IgD-negative memory B cell (primary cell): Measurements from ENCODE around the gene ZSCAN4. TPM values are rescaled to one million over a fixed set of nuclear protein-coding genes. Genes with fewer than 3 reads are reported as not detected.

ENCODE experiments used
- H3K27ac Mint-ChIP-seq, 3 donors: one replicate each; pipeline ENCODE4 v1.8.0; 2020 to 2022; ENCODE audit warnings: mild to moderate bottlenecking in 3 of 3, mixed read lengths in 3 of 3, moderate library complexity in 1 of 3
- H3K27me3 Mint-ChIP-seq: one replicate; pipeline ENCODE4 v1.8.0; 2021; ENCODE audit warnings: mixed read lengths
- H3K36me3 Mint-ChIP-seq: one replicate; pipeline ENCODE4 v1.8.0; 2020; ENCODE audit warnings: mild to moderate bottlenecking, mixed read lengths
- H3K4me1 Mint-ChIP-seq, 3 donors: one replicate each; pipeline ENCODE4 v1.8.0; 2020 to 2022; ENCODE audit warnings: mixed read lengths in 3 of 3, mild to moderate bottlenecking in 1 of 3
- H3K4me3 Mint-ChIP-seq, 4 donors: one replicate each; pipeline ENCODE4 v1.8.0; 2020 to 2022; ENCODE audit warnings: mild to moderate bottlenecking in 4 of 4, mixed read lengths in 4 of 4, moderate library complexity in 3 of 4
- H3K9me3 Mint-ChIP-seq, 3 donors: one replicate each; pipeline ENCODE4 v1.8.0; 2020 to 2021; ENCODE audit warnings: mixed read lengths in 3 of 3, mild to moderate bottlenecking in 1 of 3
- polyA plus RNA-seq: library from polyadenylated mRNA; unstranded; fragments of 300-500 nt; fragmentation: Illumina TruSeq; gene quantifications from one replicate; pipeline ENCODE4 v1.2.3, GENCODE V29; 2021

ZSCAN4 gene
- polyA plus RNA-seq, 1 donor from 2014 or later: not detected

- Mint-ChIP-seq H3K4me3 (peak overlapping the region in 3 of 4 donors; percentile 12 to 30 (median 26)), H3K36me3 (peaks cover 32% of the 10 kb centered on the region), H3K27ac (peak overlapping the region in 1 of 3 donors; percentile 19), H3K9me3 (peaks cover 16 to 32% (median 25%) of the 10 kb centered on the region in 3 donors), H3K27me3 (peaks cover 5% of the 10 kb centered on the region), H3K4me1 (peaks cover 19 to 28% (median 25%) of the 10 kb centered on the region in 3 donors)
Observed at GRCh38 chr19:57706346-57706745, 37.6 kb downstream of the ZSCAN4 start.

GRCh38 chr19:57708641-57709361 lies 40.1 kb downstream of the ZSCAN4 start, which contains the start of gene ZNF154:
ZNF154 (minus strand) TSS chr19:57709204; CDS start chr19:57708971, 233 bp downstream.
- H3K27ac Mint-ChIP-seq: peak within 1 kb of the TSS; percentile 97 to 98 (median 98)
- peaks cover 19 to 28% (median 25%) of the 10 kb centered on the region in 3 donors for H3K4me1 Mint-ChIP-seq
- H3K4me3 Mint-ChIP-seq: peak within 1 kb of the TSS; percentile 89 to 97 (median 94)
- H3K36me3 Mint-ChIP-seq: peaks cover 23% of the 10 kb centered on the region
- H3K27me3 Mint-ChIP-seq: peaks cover 5% of the 10 kb centered on the region
- peaks cover 7 to 18% (median 16%) of the 10 kb centered on the region in 3 donors for H3K9me3 Mint-ChIP-seq

- H3K36me3 Mint-ChIP-seq: peaks cover 18% of the 10 kb centered on the region
- H3K9me3 Mint-ChIP-seq: peaks cover 7 to 19% (median 12%) of the 10 kb centered on the region in 3 donors
- H3K4me3 Mint-ChIP-seq: peak overlapping the region; percentile 89 to 97 (median 94)
- H3K27me3 Mint-ChIP-seq: peaks cover 5% of the 10 kb centered on the region
- H3K4me1 Mint-ChIP-seq: peaks cover 18 to 28% (median 19%) of the 10 kb centered on the region in 3 donors
- H3K27ac Mint-ChIP-seq: peak overlapping the region; percentile 5 to 98 (median 98)
Observed at GRCh38 chr19:57709616-57710015, 40.9 kb downstream of the ZSCAN4 start.

GRCh38 chr19:57712222-57712621 lies 43.5 kb downstream of the ZSCAN4 start:
- H3K27ac Mint-ChIP-seq: no peak overlapping the region
- no peak overlapping the region for H3K4me3 Mint-ChIP-seq
- peaks cover 19% of the 10 kb centered on the region for H3K36me3 Mint-ChIP-seq
- peaks cover 8 to 16% (median 11%) of the 10 kb centered on the region in 3 donors for H3K4me1 Mint-ChIP-seq
- peaks cover 5% of the 10 kb centered on the region for H3K27me3 Mint-ChIP-seq
- H3K9me3 Mint-ChIP-seq: peaks cover 9 to 13% (median 13%) of the 10 kb centered on the region in 3 donors

- H3K4me3 Mint-ChIP-seq: peak overlapping the region in 1 of 4 donors; percentile 11
- H3K36me3 Mint-ChIP-seq: peaks cover 43% of the 10 kb centered on the region
- H3K9me3 Mint-ChIP-seq: peaks cover 16 to 32% (median 18%) of the 10 kb centered on the region in 3 donors
- H3K27ac Mint-ChIP-seq: no peak overlapping the region
- peaks cover 0 to 4% (median 3%) of the 10 kb centered on the region in 3 donors for H3K4me1 Mint-ChIP-seq
- no peaks in the 10 kb centered on the region for H3K27me3 Mint-ChIP-seq
Observed at GRCh38 chr19:57719424-57719823, 50.7 kb downstream of the ZSCAN4 start.

- peaks cover 43% of the 10 kb centered on the region for H3K36me3 Mint-ChIP-seq
- peaks cover 16 to 35% (median 18%) of the 10 kb centered on the region in 3 donors for H3K9me3 Mint-ChIP-seq
Observed at GRCh38 chr19:57719901-57720519, 51.3 kb downstream of the ZSCAN4 start.

GRCh38 chr19:57720878-57721277 lies 52.1 kb downstream of the ZSCAN4 start:
- H3K4me1 Mint-ChIP-seq: peaks cover 0 to 8% (median 6%) of the 10 kb centered on the region in 3 donors
- peaks cover 41% of the 10 kb centered on the region for H3K36me3 Mint-ChIP-seq
- H3K4me3 Mint-ChIP-seq: no peak overlapping the region
- H3K27ac Mint-ChIP-seq: no peak overlapping the region
- no peaks in the 10 kb centered on the region for H3K27me3 Mint-ChIP-seq
- H3K9me3 Mint-ChIP-seq: peaks cover 16 to 36% (median 17%) of the 10 kb centered on the region in 3 donors

More at GRCh38 chr19:57719901-57720519, 51.3 kb downstream of the ZSCAN4 start:
- no peak overlapping the region for H3K4me3 Mint-ChIP-seq
- H3K27ac Mint-ChIP-seq: no peak overlapping the region
- no peaks in the 10 kb centered on the region for H3K27me3 Mint-ChIP-seq
- H3K4me1 Mint-ChIP-seq: peaks cover 0 to 8% (median 3%) of the 10 kb centered on the region in 3 donors

Other genes with a start within 250 kb of the ZSCAN4 start
- 5.4 TPM for gene ZNF749, start 233.6 kb upstream of the ZSCAN4 start, polyA plus RNA-seq
- gene VN1R1, start 211.8 kb upstream of the ZSCAN4 start, polyA plus RNA-seq: 0.53 TPM
- 1.1 TPM for gene ZNF772, start 191.4 kb upstream of the ZSCAN4 start, polyA plus RNA-seq
- gene ZNF419, start 181.2 kb upstream of the ZSCAN4 start, polyA plus RNA-seq: 12.4 TPM
- 9.0 TPM for gene ZNF773, start 169.0 kb upstream of the ZSCAN4 start, polyA plus RNA-seq
- gene ZNF549, start 141.6 kb upstream of the ZSCAN4 start, polyA plus RNA-seq: 7.3 TPM
- 8.8 TPM for gene ZNF550, start 109.1 kb upstream of the ZSCAN4 start, polyA plus RNA-seq
- gene ZNF416, start 90.0 kb upstream of the ZSCAN4 start, polyA plus RNA-seq: 5.5 TPM
- gene ZIK1, start 84.8 kb upstream of the ZSCAN4 start, polyA plus RNA-seq: 9.9 TPM
- gene ZNF530, start 69.0 kb upstream of the ZSCAN4 start, polyA plus RNA-seq: 5.0 TPM
- gene ZNF134, start 54.7 kb upstream of the ZSCAN4 start, polyA plus RNA-seq: 13.5 TPM
- gene ZNF211, start 35.8 kb upstream of the ZSCAN4 start, polyA plus RNA-seq: 17.8 TPM
- gene ZNF551, start 13.0 kb downstream of the ZSCAN4 start, polyA plus RNA-seq: 5.8 TPM
- 5.0 TPM for gene ZNF154, start 40.3 kb downstream of the ZSCAN4 start, polyA plus RNA-seq
- 20.7 TPM for gene ZNF671, start 58.7 kb downstream of the ZSCAN4 start, polyA plus RNA-seq
- gene ZNF776, start 77.9 kb downstream of the ZSCAN4 start, polyA plus RNA-seq: 13.4 TPM
- 19.5 TPM for gene ZNF586, start 100.7 kb downstream of the ZSCAN4 start, polyA plus RNA-seq
- gene ZNF552, start 146.0 kb downstream of the ZSCAN4 start, polyA plus RNA-seq: 6.8 TPM
- 3.2 TPM for gene ZNF587B, start 161.4 kb downstream of the ZSCAN4 start, polyA plus RNA-seq
- 10.5 TPM for gene ZNF587, start 180.9 kb downstream of the ZSCAN4 start, polyA plus RNA-seq
- 37.1 TPM for gene ZNF814, start 220.1 kb downstream of the ZSCAN4 start, polyA plus RNA-seq
- 4.5 TPM for gene ZNF417, start 247.7 kb downstream of the ZSCAN4 start, polyA plus RNA-seq